ENCODE results near the gene MTG2. TPM values are rescaled to one million over a fixed set of nuclear protein-coding genes. Genes with fewer than 3 reads are reported as not detected.

Gene MTG2
- total RNA-seq, 1 donor from 2014 or later: 29.3 TPM

DNA sequence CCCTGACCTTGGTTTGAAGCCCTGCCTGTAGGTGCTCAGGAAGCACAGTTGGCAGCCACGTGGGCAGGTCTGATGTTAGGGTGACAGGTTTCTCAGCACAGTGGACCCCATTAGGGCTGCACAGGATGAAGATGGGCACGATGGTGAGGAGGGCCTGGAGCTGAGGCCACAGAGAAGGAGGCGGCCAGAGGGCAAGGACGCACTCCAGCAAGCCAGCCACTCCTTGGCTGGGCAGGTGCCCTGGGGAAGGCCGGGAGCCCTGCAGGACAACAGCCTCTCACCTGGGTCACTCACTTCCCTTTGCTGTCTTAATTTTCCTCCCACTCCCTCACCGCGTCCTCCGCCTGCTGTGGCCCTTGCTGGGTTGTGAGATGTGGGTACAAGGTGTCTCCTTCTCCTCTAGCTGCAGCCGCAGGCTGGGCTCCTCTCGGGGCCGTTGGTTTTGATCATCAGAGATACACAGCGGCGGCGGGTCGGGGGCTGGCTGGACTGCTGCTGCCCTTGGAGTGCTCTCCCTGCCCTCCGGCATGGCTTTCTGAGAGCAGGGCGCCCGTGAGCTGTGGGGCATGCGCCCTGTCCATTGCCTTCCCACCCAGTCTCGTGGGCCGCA is 61.2 kb downstream of the MTG2 start:
- Mint-ChIP-seq H3K27me3 (ENCODE audit: unreplicated experiment) (no peaks in the 10 kb centered on the region), H3K36me3 (ENCODE audit: unreplicated experiment) (peaks cover 10% of the 10 kb centered on the region), H3K4me1 (ENCODE audit: unreplicated experiment) (peaks cover 25% of the 10 kb centered on the region), H3K9me3 (ENCODE audit: unreplicated experiment) (no peaks in the 10 kb centered on the region), H3K4me3 (ENCODE audit: unreplicated experiment) (no peak overlapping the region), H3K27ac (ENCODE audit: unreplicated experiment) (no peak overlapping the region)
- DNase-seq (ENCODE audit: extremely low spot score, unreplicated experiment): no peak
- TF ChIP-seq, protein P1, sequence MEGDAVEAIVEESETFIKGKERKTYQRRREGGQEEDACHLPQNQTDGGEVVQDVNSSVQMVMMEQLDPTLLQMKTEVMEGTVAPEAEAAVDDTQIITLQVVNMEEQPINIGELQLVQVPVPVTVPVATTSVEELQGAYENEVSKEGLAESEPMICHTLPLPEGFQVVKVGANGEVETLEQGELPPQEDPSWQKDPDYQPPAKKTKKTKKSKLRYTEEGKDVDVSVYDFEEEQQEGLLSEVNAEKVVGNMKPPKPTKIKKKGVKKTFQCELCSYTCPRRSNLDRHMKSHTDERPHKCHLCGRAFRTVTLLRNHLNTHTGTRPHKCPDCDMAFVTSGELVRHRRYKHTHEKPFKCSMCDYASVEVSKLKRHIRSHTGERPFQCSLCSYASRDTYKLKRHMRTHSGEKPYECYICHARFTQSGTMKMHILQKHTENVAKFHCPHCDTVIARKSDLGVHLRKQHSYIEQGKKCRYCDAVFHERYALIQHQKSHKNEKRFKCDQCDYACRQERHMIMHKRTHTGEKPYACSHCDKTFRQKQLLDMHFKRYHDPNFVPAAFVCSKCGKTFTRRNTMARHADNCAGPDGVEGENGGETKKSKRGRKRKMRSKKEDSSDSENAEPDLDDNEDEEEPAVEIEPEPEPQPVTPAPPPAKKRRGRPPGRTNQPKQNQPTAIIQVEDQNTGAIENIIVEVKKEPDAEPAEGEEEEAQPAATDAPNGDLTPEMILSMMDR (IDR thresholded peaks at IDR 0.05): no peak

- TF ChIP-seq, protein P1 (IDR thresholded peaks at IDR 0.05): no peak
- Mint-ChIP-seq H3K27me3 (ENCODE audit: unreplicated experiment) (no peaks in the 10 kb centered on the region), H3K36me3 (ENCODE audit: unreplicated experiment) (peaks cover 10% of the 10 kb centered on the region), H3K4me3 (ENCODE audit: unreplicated experiment) (no peak overlapping the region), H3K9me3 (ENCODE audit: unreplicated experiment) (no peaks in the 10 kb centered on the region), H3K4me1 (ENCODE audit: unreplicated experiment) (peaks cover 19% of the 10 kb centered on the region), H3K27ac (ENCODE audit: unreplicated experiment) (no peak overlapping the region)
- DNase-seq (ENCODE audit: extremely low spot score, unreplicated experiment): no peak
Measured at GRCh38 chr20:62244644-62245108, 61.8 kb downstream of the MTG2 start.

DNA sequence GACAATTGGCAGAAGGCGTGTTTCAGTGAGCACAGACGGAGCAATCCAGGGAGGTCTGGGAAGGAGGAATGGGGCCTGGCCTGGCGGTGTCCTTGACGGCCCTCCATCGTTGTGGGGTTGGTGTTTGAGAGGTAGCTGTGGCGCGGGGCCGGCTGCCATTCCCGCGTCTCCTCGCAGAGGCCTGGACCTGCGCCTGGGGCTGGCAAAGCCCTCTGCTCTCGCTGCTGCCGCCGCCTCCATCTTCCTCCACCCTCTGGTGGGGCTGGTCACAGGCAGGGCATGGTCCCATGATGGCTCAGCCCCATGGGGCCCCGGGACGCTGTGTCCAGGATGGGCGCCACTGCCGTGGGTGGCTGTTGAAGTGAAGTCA is 63.1 kb downstream of the MTG2 start:
- Mint-ChIP-seq H3K27ac (ENCODE audit: unreplicated experiment) (no peak overlapping the region), H3K4me3 (ENCODE audit: unreplicated experiment) (no peak overlapping the region), H3K27me3 (ENCODE audit: unreplicated experiment) (no peaks in the 10 kb centered on the region), H3K9me3 (ENCODE audit: unreplicated experiment) (no peaks in the 10 kb centered on the region), H3K4me1 (ENCODE audit: unreplicated experiment) (peaks cover 13% of the 10 kb centered on the region), H3K36me3 (ENCODE audit: unreplicated experiment) (peaks cover 10% of the 10 kb centered on the region)
- no peak for DNase-seq (ENCODE audit: extremely low spot score, unreplicated experiment)
- TF ChIP-seq, protein P1 (IDR thresholded peaks at IDR 0.05): no peak

- Mint-ChIP-seq H3K4me3 (ENCODE audit: unreplicated experiment) (no peak overlapping the region), H3K4me1 (ENCODE audit: unreplicated experiment) (peaks cover 9% of the 10 kb centered on the region), H3K27me3 (ENCODE audit: unreplicated experiment) (no peaks in the 10 kb centered on the region), H3K36me3 (ENCODE audit: unreplicated experiment) (peaks cover 8% of the 10 kb centered on the region), H3K9me3 (ENCODE audit: unreplicated experiment) (no peaks in the 10 kb centered on the region), H3K27ac (ENCODE audit: unreplicated experiment) (no peak overlapping the region)
- no peak for DNase-seq (ENCODE audit: extremely low spot score, unreplicated experiment)
- TF ChIP-seq, protein P1 (IDR thresholded peaks at IDR 0.05): no peak
Measured at GRCh38 chr20:62246431-62246830, 63.6 kb downstream of the MTG2 start.

- DNase-seq (ENCODE audit: extremely low spot score, unreplicated experiment): no peak
- Mint-ChIP-seq H3K9me3 (ENCODE audit: unreplicated experiment) (no peaks in the 10 kb centered on the region), H3K4me1 (ENCODE audit: unreplicated experiment) (peaks cover 4% of the 10 kb centered on the region), H3K27ac (ENCODE audit: unreplicated experiment) (no peak overlapping the region), H3K4me3 (ENCODE audit: unreplicated experiment) (no peak overlapping the region), H3K27me3 (ENCODE audit: unreplicated experiment) (no peaks in the 10 kb centered on the region), H3K36me3 (ENCODE audit: unreplicated experiment) (peaks cover 4% of the 10 kb centered on the region)
- TF ChIP-seq, protein P1 (IDR thresholded peaks at IDR 0.05): no peak
Measured at GRCh38 chr20:62246872-62247652, 64.2 kb downstream of the MTG2 start.

Data from osteocyte (in vitro differentiated cells).